ENCODE results near the gene RPLP1. TPM values are rescaled to one million over a fixed set of nuclear protein-coding genes. Genes with fewer than 3 reads are reported as not detected.

Gene RPLP1
- total RNA-seq, 1 donor: 73.8 TPM

- no peak for DNase-seq (ENCODE audit: low read depth)
- TF ChIP-seq CTCF (IDR thresholded peaks at IDR 0.05; ENCODE audit: insufficient read depth, low read depth, low read length): no peak
These were observed 37.9 kb downstream of the RPLP1 start for GRCh38 chr15:69490356-69491037.

DNA sequence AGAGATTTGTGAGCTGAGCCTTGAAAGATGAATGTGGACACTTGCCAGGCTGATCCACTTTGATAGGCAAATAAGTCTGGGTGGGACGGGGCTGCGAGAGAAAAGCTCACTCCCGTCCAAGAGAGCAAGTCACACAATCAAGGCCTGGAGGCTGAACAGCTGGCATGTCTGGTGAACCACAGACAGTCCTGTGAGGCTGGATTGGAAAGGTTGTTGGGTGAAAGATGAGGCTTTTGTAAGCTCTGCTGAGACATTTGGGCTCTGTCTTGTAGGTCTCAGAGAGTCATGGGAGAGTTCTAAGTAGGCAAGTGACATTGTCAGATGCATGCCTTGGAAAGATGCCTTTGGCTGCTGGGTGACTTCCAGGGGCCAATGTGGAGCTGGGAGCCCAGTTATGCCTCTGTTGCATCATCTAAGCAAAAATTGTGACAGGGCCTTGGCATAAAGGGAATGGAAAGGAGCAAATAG, 38.5 kb downstream of the RPLP1 start:
- no peak for DNase-seq (ENCODE audit: low read depth)
- no peak for TF ChIP-seq CTCF (IDR thresholded peaks at IDR 0.05; ENCODE audit: insufficient read depth, low read depth, low read length)
- H3K4me3 ChIP-seq (ENCODE audit: low read depth, low read length): no peak overlapping the region

More at GRCh38 chr15:69490356-69491037, 37.9 kb downstream of the RPLP1 start:
- no peak overlapping the region for H3K4me3 ChIP-seq (ENCODE audit: low read depth, low read length)

DNA sequence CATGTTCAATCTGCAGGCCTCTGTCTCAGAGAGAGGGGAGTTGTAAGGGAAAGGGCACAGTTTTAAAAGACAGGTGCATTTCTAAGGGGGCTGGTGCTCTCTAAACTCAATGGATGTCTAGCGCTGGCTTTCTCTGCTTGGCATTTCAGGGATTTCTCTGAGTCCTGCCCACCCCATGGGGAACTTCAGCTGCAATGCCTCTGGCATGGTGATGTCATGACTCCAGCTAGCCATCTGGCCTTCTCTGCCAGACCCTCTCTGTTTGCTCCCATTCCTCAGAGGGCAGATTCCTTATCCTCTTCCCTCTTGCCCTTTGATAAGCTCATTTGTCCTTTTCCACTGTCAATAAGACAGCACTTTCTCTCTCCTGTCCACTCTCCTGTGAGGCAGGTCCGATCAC, 40.8 kb downstream of the RPLP1 start:
- no peak for TF ChIP-seq CTCF (IDR thresholded peaks at IDR 0.05; ENCODE audit: insufficient read depth, low read depth, low read length)
- DNase-seq (ENCODE audit: low read depth): no peak
- H3K4me3 ChIP-seq (ENCODE audit: low read depth, low read length): no peak overlapping the region

DNA sequence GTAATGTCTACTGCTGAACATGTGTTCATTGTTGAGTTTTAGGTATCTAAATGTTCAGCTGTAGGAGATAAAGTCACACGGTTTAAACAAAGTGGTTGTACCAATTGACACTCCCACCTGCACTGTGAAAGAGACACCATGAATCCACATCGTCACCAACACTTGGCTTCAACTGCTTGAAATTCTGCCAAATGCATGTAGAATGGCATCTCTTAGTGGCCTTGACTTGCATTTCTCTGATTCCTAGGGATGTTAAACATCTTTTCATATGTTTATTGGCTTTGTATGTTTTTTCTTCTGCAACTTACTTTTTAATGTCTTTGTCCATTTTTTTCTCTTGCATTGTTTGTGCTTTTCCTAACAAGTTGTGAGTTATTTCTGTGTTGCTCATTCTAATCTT, 43.4 kb downstream of the RPLP1 start:
- no peak for DNase-seq (ENCODE audit: low read depth)
- no peak overlapping the region for H3K4me3 ChIP-seq (ENCODE audit: low read depth, low read length)
- no peak for TF ChIP-seq CTCF (IDR thresholded peaks at IDR 0.05; ENCODE audit: insufficient read depth, low read depth, low read length)

GRCh38 chr15:69497076-69497475, 44.5 kb downstream of the RPLP1 start:
- no peak overlapping the region for H3K4me3 ChIP-seq (ENCODE audit: low read depth, low read length)
- no peak for TF ChIP-seq CTCF (IDR thresholded peaks at IDR 0.05; ENCODE audit: insufficient read depth, low read depth, low read length)
- no peak for DNase-seq (ENCODE audit: low read depth)

- TF ChIP-seq CTCF (IDR thresholded peaks at IDR 0.05; ENCODE audit: insufficient read depth, low read depth, low read length): no peak
- DNase-seq (ENCODE audit: low read depth): no peak
- no peak overlapping the region for H3K4me3 ChIP-seq (ENCODE audit: low read depth, low read length)
These were observed 45.0 kb downstream of the RPLP1 start for GRCh38 chr15:69497667-69498066.

GRCh38 chr15:69498282-69498681, 45.7 kb downstream of the RPLP1 start:
- TF ChIP-seq CTCF (IDR thresholded peaks at IDR 0.05; ENCODE audit: insufficient read depth, low read depth, low read length): no peak
- no peak for DNase-seq (ENCODE audit: low read depth)
- H3K4me3 ChIP-seq (ENCODE audit: low read depth, low read length): no peak overlapping the region
